ENCODE data around the gene GRK5. TPM values are rescaled to one million over a fixed set of nuclear protein-coding genes. Genes with fewer than 3 reads are reported as not detected.

Gene GRK5
- total RNA-seq, 1 donor from 2014 or later: 163 TPM

DNA sequence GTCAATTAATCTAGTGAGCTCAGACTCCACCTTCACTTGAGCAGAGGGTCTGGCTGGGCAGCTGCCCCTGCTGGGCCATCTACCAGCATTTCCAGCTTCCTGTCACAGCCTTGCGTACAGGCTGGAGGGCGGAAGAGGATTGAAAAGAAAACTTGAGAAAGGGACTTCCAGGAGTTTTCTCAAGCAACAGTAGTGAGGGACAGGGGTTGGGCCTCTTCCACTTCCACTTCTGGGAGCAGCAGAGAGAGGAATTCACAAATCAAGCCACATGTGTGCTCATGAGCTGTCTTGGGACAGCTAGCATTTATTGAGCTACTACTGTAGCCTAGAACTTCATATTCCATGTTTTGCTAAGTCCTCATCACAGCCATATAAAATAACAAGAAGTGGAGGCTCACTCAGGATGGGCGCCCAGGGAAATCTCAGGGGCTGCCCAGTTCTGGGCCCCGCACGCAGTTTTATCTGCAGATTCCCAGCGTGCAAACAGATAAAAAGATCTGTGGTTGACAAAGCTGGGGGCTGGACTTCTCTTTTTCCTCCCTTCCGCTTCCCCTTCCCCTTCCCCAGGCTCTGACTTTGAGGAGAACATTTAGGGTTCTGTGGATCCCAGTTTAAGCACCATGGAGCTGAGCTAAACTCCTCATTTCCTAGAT lies 199.4 kb downstream of the GRK5 start:
- DNase-seq (ENCODE audit: low spot score): no peak
- H3K4me1 Mint-ChIP-seq (ENCODE audit: unreplicated experiment): peaks cover 63% of the 10 kb centered on the region
- H3K27ac Mint-ChIP-seq (ENCODE audit: unreplicated experiment): peak overlapping the region; percentile 90
- H3K4me3 Mint-ChIP-seq (ENCODE audit: unreplicated experiment): peak overlapping the region; percentile 67
- no peaks in the 10 kb centered on the region for H3K9me3 Mint-ChIP-seq (ENCODE audit: unreplicated experiment)
- H3K36me3 Mint-ChIP-seq (ENCODE audit: low read depth, unreplicated experiment): peaks cover 44% of the 10 kb centered on the region
- TF ChIP-seq, protein P1, sequence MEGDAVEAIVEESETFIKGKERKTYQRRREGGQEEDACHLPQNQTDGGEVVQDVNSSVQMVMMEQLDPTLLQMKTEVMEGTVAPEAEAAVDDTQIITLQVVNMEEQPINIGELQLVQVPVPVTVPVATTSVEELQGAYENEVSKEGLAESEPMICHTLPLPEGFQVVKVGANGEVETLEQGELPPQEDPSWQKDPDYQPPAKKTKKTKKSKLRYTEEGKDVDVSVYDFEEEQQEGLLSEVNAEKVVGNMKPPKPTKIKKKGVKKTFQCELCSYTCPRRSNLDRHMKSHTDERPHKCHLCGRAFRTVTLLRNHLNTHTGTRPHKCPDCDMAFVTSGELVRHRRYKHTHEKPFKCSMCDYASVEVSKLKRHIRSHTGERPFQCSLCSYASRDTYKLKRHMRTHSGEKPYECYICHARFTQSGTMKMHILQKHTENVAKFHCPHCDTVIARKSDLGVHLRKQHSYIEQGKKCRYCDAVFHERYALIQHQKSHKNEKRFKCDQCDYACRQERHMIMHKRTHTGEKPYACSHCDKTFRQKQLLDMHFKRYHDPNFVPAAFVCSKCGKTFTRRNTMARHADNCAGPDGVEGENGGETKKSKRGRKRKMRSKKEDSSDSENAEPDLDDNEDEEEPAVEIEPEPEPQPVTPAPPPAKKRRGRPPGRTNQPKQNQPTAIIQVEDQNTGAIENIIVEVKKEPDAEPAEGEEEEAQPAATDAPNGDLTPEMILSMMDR (IDR thresholded peaks at IDR 0.05; ENCODE audit: unreplicated experiment): no peak
- H3K27me3 Mint-ChIP-seq (ENCODE audit: unreplicated experiment): peaks cover 31% of the 10 kb centered on the region

DNA sequence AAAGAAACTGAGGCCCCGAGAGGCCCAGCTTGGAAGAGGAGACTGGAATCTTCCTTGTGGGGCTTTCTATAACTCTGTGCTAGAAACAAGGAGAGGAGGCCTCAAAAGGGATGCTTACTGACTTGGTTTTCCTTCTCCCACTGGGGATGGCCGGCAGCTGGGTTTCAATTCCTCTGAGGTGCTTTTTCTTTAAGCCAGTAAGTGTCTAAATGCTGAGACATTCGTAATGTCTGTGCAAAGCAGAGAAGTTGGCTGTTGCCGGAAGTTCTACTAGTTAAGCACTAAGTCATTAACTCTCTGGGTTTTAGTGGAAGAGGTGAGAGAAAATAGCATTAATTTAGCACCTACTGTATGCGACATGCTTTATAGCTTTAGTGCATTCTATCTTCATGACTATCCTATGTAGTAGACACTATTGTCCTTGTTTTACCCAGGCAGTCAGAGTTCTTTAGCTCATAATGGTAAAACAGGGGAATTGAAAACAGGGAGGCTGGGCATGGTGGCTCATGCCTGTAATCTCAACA lies 199.9 kb downstream of the GRK5 start:
- Mint-ChIP-seq H3K27ac (ENCODE audit: unreplicated experiment) (peak overlapping the region; percentile 54), H3K4me1 (ENCODE audit: unreplicated experiment) (peaks cover 61% of the 10 kb centered on the region)

DNA sequence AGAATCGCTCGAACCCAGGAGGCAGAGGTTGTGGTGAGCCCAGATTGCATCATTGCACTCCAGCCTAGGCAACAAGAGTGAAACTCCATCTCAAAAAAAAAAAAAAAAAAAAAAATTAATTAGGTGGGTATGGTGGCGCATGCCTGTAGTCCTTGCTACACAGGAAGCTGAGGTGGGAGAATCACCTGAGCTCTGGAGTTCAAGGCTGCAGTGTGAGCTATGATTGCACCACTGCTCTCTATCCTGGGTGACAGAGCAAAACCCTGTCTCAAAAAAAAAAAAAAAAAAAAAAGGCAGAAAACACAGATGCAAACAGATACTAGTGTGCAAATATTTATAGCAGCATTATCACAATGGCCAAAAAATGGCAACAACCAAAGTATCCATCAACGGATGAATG lies 200.7 kb downstream of the GRK5 start:
- no peak overlapping the region for H3K27ac Mint-ChIP-seq (ENCODE audit: unreplicated experiment)
- TF ChIP-seq, protein P1 (IDR thresholded peaks at IDR 0.05; ENCODE audit: unreplicated experiment): no peak
- peaks cover 28% of the 10 kb centered on the region for H3K27me3 Mint-ChIP-seq (ENCODE audit: unreplicated experiment)
- H3K4me3 Mint-ChIP-seq (ENCODE audit: unreplicated experiment): no peak overlapping the region
- peaks cover 68% of the 10 kb centered on the region for H3K4me1 Mint-ChIP-seq (ENCODE audit: unreplicated experiment)
- DNase-seq (ENCODE audit: low spot score): no peak
- peaks cover 41% of the 10 kb centered on the region for H3K36me3 Mint-ChIP-seq (ENCODE audit: low read depth, unreplicated experiment)
- H3K9me3 Mint-ChIP-seq (ENCODE audit: unreplicated experiment): no peaks in the 10 kb centered on the region

More for the DNA sequence above, 199.9 kb downstream of the GRK5 start:
- TF ChIP-seq, protein P1 (IDR thresholded peaks at IDR 0.05; ENCODE audit: unreplicated experiment): no peak
- Mint-ChIP-seq H3K27me3 (ENCODE audit: unreplicated experiment) (peaks cover 28% of the 10 kb centered on the region), H3K36me3 (ENCODE audit: low read depth, unreplicated experiment) (peaks cover 38% of the 10 kb centered on the region), H3K9me3 (ENCODE audit: unreplicated experiment) (no peaks in the 10 kb centered on the region), H3K4me3 (ENCODE audit: unreplicated experiment) (no peak overlapping the region)
- DNase-seq (ENCODE audit: low spot score): no peak

DNA sequence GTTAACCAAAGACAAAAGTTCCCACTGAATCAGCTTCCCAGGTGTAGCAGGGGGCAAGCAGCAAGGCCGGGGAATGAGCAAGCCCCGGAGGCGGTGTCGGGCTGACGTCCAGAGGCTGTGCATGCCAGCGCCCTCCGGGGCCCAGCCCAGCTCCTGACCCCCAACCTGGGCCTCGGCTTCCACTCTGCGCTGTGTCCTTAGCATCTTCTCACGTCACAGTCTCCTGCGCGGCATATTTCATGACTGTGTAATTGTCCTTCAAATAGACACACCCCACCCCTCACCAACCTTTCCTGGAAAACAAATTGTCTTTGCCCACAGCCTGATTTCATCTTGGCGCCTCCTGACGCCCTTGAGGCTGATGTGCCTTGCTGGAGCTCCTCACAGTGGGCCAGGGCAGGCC lies 201.6 kb downstream of the GRK5 start:
- Mint-ChIP-seq H3K4me3 (ENCODE audit: unreplicated experiment) (peak overlapping the region; percentile 69), H3K27ac (ENCODE audit: unreplicated experiment) (peak overlapping the region; percentile 48), H3K9me3 (ENCODE audit: unreplicated experiment) (no peaks in the 10 kb centered on the region), H3K27me3 (ENCODE audit: unreplicated experiment) (peaks cover 24% of the 10 kb centered on the region), H3K36me3 (ENCODE audit: low read depth, unreplicated experiment) (peaks cover 46% of the 10 kb centered on the region), H3K4me1 (ENCODE audit: unreplicated experiment) (peaks cover 71% of the 10 kb centered on the region)
- TF ChIP-seq, protein P1 (IDR thresholded peaks at IDR 0.05; ENCODE audit: unreplicated experiment): no peak
- no peak for DNase-seq (ENCODE audit: low spot score)

DNA sequence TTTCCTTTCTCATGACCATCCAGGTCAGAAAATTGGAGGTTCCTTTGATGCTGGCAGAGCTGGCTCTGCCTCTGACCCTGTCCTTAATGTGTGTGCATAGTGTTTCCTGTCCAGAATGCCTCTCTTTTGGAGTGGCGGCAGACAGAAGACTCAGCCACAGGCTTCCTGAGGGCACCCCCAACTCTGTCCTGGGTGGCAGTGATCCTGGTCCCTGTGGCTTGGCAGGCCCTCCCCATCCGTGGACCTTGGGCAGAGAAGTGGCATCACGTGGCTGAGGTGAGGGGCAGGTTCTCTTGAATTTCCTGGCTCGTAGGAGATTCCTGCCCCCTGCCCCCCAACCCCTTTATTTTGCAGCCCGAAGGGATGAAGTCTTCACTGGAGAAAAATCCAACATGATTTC lies 202.0 kb downstream of the GRK5 start:
- peak overlapping the region; percentile 69 for H3K4me3 Mint-ChIP-seq (ENCODE audit: unreplicated experiment)
- peaks cover 46% of the 10 kb centered on the region for H3K36me3 Mint-ChIP-seq (ENCODE audit: low read depth, unreplicated experiment)
- H3K9me3 Mint-ChIP-seq (ENCODE audit: unreplicated experiment): no peaks in the 10 kb centered on the region
- peaks cover 71% of the 10 kb centered on the region for H3K4me1 Mint-ChIP-seq (ENCODE audit: unreplicated experiment)
- H3K27me3 Mint-ChIP-seq (ENCODE audit: unreplicated experiment): peaks cover 27% of the 10 kb centered on the region
- DNase-seq (ENCODE audit: low spot score): no peak
- TF ChIP-seq, protein P1 (IDR thresholded peaks at IDR 0.05; ENCODE audit: unreplicated experiment): no peak
- no peak overlapping the region for H3K27ac Mint-ChIP-seq (ENCODE audit: unreplicated experiment)

Measured in endothelial cell (in vitro differentiated cells).